ENCODE results near the gene LMO1.
A peak's percentile ranks its signal among the peaks of the same experiment; 100 is the strongest.

The LMO1 gene

DNA sequence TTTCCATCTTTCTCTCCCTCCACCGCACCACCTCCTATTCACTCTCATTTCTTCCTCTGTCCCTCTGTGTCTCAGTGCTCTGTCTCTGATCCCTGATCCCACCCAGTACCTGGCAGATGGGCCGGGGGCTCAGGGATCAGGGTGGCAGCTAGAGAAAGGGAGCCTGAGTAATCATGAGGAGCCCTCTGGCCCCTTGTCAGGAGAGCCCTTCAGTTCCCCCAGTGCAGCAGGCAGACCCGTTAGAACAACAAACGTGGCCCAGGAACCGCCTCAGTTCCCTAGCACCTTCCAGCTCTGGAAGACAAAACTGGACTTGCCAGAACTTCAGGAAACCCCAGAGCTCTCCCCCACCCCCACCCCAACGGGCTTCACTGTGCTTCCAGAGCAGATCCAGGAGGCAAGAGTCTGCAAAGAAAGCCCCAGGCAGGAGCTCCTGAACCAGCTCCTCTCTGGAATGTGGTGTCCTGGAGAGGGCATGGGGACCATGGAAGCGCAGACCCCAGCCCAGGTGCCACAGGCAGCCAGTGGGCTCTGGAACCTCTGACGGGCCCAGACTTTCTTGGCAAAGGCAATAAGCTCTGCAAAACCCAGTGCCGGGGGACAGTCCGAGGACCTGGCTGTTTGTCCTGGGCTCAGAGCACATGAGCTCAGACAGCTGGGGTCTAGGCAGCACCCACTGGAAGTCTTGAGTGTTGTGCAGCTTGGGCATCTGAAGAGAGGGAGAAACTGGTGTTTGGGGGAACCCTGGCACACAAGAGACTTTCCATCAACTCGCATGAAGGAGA is 43.2 kb downstream of the LMO1 start:
- Histone ChIP-seq H3K9me2 (replicated peaks; ENCODE audit: control insufficient read depth, low read length) (no peaks in the 10 kb centered on the region), H3K36me3 (ENCODE audit: control insufficient read depth, low read length) (no peaks in the 10 kb centered on the region), H3K4me2 (ENCODE audit: low read length) (no peak overlapping the region), H3F3A (ENCODE audit: control insufficient read depth, insufficient read depth) (no peaks in the 10 kb centered on the region), H3K79me2 (ENCODE audit: control insufficient read depth, low read length) (no peaks in the 10 kb centered on the region), H3K27ac (ENCODE audit: low read depth, low read length) (no peak overlapping the region), H3K4me3 (ENCODE audit: low read length) (no peak overlapping the region), H3K27me3 (ENCODE audit: control insufficient read depth, low read length) (no peaks in the 10 kb centered on the region), H4K20me1 (ENCODE audit: control insufficient read depth, insufficient read depth, low read depth, low read length) (no peaks in the 10 kb centered on the region), H3K9me3 (ENCODE audit: control insufficient read depth, insufficient read depth, low read length) (no peaks in the 10 kb centered on the region), H3K4me1 (ENCODE audit: control insufficient read depth, low read length) (no peaks in the 10 kb centered on the region)
- no peak for TF ChIP-seq EZH2phosphoT487 (IDR thresholded peaks at IDR 0.05; ENCODE audit: borderline replicate concordance, low read length)
- TF ChIP-seq, protein P1, sequence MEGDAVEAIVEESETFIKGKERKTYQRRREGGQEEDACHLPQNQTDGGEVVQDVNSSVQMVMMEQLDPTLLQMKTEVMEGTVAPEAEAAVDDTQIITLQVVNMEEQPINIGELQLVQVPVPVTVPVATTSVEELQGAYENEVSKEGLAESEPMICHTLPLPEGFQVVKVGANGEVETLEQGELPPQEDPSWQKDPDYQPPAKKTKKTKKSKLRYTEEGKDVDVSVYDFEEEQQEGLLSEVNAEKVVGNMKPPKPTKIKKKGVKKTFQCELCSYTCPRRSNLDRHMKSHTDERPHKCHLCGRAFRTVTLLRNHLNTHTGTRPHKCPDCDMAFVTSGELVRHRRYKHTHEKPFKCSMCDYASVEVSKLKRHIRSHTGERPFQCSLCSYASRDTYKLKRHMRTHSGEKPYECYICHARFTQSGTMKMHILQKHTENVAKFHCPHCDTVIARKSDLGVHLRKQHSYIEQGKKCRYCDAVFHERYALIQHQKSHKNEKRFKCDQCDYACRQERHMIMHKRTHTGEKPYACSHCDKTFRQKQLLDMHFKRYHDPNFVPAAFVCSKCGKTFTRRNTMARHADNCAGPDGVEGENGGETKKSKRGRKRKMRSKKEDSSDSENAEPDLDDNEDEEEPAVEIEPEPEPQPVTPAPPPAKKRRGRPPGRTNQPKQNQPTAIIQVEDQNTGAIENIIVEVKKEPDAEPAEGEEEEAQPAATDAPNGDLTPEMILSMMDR (IDR thresholded peaks at IDR 0.05; ENCODE audit: low read depth, low read length, poor library complexity, severe bottlenecking), result no peak

DNA sequence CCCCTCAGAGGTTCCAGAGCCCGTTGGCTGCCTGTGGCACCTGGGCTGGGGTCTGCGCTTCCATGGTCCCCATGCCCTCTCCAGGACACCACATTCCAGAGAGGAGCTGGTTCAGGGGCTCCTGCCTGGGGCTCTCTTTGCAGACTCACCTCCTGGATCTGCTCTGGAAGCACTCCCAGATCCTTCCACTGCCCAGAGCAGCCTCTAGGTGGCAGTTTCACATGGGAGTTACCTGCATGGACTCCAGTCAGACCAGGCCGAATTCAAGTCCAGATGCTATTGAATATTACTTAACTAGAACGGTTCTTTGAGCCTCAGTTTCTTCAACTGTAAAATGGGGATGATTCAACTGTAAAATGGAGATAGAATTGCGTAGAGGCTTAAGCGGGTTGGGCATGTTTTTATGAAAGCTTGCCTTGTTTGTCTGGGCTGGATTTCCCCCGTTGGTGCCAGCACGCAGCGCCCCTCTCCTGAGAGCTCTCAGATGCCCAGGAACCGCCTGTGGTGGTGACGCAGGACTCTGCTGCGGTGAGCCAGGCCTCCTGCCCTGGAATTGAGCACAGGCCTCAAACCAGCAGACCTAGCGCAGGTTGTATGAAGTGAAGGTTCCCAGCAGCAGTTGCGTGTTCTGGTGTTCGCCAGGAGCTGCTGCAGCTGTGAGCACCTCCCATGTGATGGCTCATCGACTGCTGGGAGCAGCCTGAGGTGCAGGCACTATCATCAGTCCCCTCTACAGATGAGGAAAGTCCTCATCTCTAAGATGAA is 44.2 kb downstream of the LMO1 start:
- Histone ChIP-seq H3K4me3 (ENCODE audit: low read length) (no peak overlapping the region), H3K27ac (ENCODE audit: low read depth, low read length) (no peak overlapping the region), H3K79me2 (ENCODE audit: control insufficient read depth, low read length) (no peaks in the 10 kb centered on the region), H4K20me1 (ENCODE audit: control insufficient read depth, insufficient read depth, low read depth, low read length) (no peaks in the 10 kb centered on the region), H3K9me3 (ENCODE audit: control insufficient read depth, insufficient read depth, low read length) (no peaks in the 10 kb centered on the region), H3K9me2 (replicated peaks; ENCODE audit: control insufficient read depth, low read length) (no peaks in the 10 kb centered on the region), H3K36me3 (ENCODE audit: control insufficient read depth, low read length) (no peaks in the 10 kb centered on the region), H3K4me1 (ENCODE audit: control insufficient read depth, low read length) (no peaks in the 10 kb centered on the region), H3K27me3 (ENCODE audit: control insufficient read depth, low read length) (no peaks in the 10 kb centered on the region), H3F3A (ENCODE audit: control insufficient read depth, insufficient read depth) (no peaks in the 10 kb centered on the region), H3K4me2 (ENCODE audit: low read length) (no peak overlapping the region)
- TF ChIP-seq, protein P1 (IDR thresholded peaks at IDR 0.05; ENCODE audit: low read depth, low read length, poor library complexity, severe bottlenecking), result peak; percentile 68
- TF ChIP-seq EZH2phosphoT487 (IDR thresholded peaks at IDR 0.05; ENCODE audit: borderline replicate concordance, low read length), result no peak

DNA sequence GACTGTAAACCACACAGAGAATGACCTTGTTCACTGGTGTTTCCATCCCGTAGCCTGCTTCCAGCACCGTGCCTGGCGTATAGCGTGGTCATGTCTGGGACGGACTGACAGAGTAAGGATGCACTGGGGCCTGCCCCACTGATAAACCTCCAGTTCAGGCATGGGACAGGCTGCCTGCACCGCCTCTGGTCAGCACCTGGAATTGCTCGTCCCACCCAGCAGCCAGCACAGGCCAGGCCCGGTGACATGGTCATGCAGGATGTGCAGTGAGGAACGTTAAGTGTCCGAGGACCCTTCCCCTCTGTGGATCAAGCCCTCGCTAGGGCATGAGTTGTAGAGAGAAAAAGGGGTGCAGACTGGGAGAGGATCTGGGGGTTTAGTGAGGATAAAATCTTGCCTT is 44.8 kb downstream of the LMO1 start:
- Histone ChIP-seq H3K9me3 (ENCODE audit: control insufficient read depth, insufficient read depth, low read length) (no peaks in the 10 kb centered on the region), H3K27ac (ENCODE audit: low read depth, low read length) (no peak overlapping the region), H3K4me1 (ENCODE audit: control insufficient read depth, low read length) (no peaks in the 10 kb centered on the region), H3K36me3 (ENCODE audit: control insufficient read depth, low read length) (no peaks in the 10 kb centered on the region), H3K79me2 (ENCODE audit: control insufficient read depth, low read length) (no peaks in the 10 kb centered on the region), H3F3A (ENCODE audit: control insufficient read depth, insufficient read depth) (no peaks in the 10 kb centered on the region), H3K27me3 (ENCODE audit: control insufficient read depth, low read length) (no peaks in the 10 kb centered on the region), H4K20me1 (ENCODE audit: control insufficient read depth, insufficient read depth, low read depth, low read length) (no peaks in the 10 kb centered on the region), H3K4me2 (ENCODE audit: low read length) (no peak overlapping the region), H3K9me2 (replicated peaks; ENCODE audit: control insufficient read depth, low read length) (no peaks in the 10 kb centered on the region), H3K4me3 (ENCODE audit: low read length) (no peak overlapping the region)
- TF ChIP-seq, protein P1 (IDR thresholded peaks at IDR 0.05; ENCODE audit: low read depth, low read length, poor library complexity, severe bottlenecking), result no peak
- TF ChIP-seq EZH2phosphoT487 (IDR thresholded peaks at IDR 0.05; ENCODE audit: borderline replicate concordance, low read length), result no peak
